ENCODE data around the gene TLR5.

The TLR5 gene

GRCh38 chr1:223147409-223147808, 4.4 kb upstream of the TLR5 start:
- DNase-seq, result no peak

GRCh38 chr1:223146745-223147144, 3.7 kb upstream of the TLR5 start:
- no peak for DNase-seq

DNA sequence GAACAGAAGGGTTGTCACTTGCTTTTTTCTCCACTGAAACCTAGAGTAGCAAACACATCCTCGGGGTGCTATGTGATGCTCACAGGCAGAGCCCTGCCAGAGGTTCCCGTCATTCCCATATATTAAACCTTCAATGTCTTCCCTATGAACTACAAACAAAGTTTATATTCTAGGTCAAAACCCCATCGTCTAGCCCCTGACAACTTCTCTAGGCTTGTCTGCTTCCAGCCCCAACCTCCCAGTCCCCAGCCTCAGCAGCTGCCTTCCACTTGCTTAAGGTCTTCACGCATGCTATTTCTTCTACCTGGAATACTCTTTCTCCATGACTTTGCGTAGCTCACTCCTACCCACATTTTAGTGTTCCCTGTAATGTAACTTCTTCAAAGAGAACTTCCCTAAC, 1.9 kb upstream of the TLR5 start:
- DNase-seq, result no peak

GRCh38 chr1:223144431-223144830, 1.4 kb upstream of the TLR5 start:
- DNase-seq, result no peak

GRCh38 chr1:223143537-223144248, 645 bp upstream of the TLR5 start:
- DNase-seq, result no peak

DNA sequence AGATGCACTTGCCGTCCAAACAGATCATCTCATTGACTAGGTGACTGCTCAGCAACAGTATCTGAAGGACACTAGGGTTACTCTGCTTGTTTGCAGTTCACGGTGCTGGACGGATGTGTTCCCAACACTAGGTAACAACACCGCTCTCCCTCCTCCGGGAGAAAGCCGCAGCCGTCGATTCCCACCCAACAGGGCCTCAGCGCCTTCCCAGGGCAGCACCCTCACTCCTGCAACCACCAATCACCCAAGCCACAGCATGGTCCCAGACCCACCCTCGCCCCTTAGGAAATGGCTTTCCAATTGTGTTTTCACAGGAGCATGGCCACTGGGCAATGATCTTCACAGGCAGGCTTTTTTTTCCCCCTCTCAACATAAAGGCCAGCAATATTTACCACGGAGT, 779 bp downstream of the TLR5 start:
- DNase-seq, result no peak

GRCh38 chr1:223140611-223141405, 2.2 kb downstream of the TLR5 start:
- DNase-seq, result no peak

DNA sequence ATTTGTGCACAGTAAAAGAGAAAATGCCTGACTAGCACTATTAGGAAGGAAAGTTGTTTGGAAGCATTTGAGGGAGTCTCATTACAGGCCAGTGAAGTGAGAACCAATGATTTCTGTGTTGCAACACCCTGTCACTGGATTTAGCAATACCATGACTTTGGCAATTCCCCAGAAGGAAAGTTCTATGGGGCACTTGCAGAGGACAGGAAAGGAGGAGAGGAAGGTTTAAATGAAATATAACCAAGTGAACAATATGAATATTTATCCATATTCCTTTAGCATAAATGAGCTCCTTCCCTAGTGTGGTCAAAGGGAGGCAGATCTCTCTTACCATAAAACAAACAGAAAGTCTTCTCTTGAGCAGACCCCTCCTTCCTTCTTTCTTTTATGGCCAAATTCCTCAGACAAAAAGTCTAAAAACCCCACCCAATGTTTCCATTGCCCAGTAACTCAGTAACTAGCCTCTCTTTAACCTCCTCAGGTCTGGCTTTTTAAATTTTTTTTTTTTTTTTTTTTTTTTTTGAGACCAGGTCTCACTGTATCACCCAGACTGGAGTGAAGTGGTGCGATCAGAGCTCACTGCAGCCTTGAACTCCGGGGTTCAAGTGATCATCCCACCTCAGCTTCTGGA, 5.5 kb downstream of the TLR5 start:
- DNase-seq, result peak; percentile 56

DNA sequence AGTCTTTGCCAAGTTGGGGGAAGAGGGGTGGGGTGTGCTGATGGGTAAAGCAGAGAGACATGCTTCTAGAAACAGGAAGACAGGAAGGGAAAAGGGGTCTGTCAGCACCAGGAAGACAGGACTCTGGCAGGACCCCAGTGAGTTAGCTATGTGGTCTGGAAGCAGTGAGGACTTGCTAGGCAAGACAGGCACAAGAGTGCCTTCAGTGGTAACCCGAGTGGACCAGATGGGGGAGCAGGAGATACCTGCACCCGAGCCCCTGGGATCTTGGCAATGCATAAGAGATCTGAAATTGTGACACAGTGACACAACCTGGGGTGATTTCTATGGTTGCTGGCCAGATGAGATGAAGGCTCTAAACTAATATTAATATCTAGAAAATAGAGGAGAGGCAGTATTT, 7.0 kb downstream of the TLR5 start:
- DNase-seq, result no peak

GRCh38 chr1:223135176-223135942, 7.7 kb downstream of the TLR5 start:
- DNase-seq, result peak; percentile 76

GRCh38 chr1:223133824-223134435, 9.1 kb downstream of the TLR5 start:
- peak; percentile 80 for DNase-seq

- DNase-seq, result no peak
These were observed 9.7 kb downstream of the TLR5 start for GRCh38 chr1:223133306-223133823.

DNA sequence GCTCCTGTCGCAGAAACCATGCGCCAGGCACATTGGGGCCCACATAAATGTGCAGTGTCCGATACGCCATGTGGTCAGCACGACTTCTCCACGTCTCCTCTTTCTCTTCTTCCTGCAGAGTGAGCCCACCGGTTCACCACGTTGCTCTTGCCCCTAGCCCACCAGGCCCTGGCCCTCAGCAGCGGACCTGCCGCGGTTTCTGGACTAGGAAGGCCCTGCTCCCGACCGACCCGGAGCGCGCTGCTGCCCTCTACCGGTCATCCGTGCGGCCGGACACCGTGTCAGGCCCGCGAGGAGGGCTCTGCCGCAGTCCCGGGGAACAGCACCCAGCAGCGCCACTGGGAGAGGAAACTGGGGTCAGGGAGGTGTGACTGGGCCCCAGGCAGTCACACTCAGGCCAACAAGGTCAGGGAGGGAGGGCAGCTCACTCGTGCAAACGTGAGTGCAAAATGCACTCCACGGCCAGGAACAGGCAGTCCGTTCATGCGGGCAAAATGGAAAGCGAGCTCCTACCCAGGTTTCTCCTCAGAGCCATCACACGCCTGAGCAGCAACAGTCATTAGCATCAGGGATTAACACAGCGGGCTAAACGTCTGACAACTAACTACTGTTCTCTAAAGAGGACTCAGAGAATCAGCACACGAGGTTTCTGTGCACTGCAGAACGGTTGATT, 13.7 kb downstream of the TLR5 start:
- peak; percentile 42 for DNase-seq

DNA sequence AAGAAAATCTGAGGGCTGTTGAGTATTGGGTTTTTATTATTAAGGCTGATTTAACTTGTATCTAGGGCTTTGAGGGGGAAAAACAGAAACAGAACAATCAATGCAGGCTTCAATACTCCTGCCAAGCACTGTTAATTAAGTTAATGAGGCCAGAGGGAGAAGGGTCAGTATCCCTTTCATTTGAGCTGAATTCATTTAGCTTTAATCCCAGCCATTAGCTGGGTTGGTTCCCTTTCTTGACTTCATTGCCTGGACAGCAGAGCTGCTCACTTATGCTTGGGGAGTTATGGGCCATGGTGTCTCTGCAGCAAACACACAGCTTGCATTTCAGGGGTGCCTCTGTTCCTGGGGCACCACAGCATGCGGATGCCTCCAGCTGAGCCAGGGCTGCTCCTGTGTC, 16.3 kb downstream of the TLR5 start:
- no peak for DNase-seq

DNA sequence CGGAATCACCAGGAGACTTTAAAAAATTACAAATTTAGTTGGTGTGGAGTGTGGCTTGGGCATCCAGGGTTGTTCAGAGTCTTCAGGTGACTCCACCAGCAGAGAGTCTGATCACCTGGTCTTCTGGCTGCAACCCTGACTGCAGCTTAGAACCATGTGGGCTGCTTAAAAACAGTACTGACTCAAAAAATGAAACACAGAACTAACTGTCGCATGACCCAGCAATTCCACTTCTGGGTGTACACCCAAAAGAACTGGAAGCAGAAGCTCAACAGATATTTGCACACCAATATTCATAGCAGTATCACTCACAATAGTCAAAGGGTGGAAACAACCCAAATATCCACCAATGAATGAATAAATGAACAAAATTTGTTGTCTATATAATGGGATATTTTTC, 17.3 kb downstream of the TLR5 start:
- no peak for DNase-seq

GRCh38 chr1:223123011-223123610, 19.9 kb downstream of the TLR5 start:
- DNase-seq, result peak; percentile 5

DNA sequence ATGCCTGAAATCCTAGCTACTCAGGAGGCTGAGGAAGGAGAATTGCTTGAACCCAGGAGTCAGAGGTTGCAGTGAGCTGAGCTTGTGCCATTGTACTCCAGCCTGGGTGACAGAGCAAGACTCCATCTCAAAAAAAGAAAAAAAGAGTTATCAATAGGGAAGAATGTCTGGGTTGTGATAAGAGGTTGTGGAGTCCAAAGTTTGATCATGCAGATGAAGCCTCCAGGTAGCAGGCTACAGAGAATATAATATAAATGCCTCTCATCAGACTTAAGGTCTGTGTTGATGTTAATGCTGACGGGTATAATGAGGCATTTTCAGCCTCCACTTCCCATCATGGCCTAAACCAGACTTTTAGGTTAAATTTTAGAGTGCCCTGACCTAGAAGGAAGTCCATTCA, 24.6 kb downstream of the TLR5 start:
- DNase-seq, result no peak

GRCh38 chr1:223116950-223117349, 26.1 kb downstream of the TLR5 start:
- DNase-seq, result no peak

GRCh38 chr1:223114871-223115270, 28.2 kb downstream of the TLR5 start:
- no peak for DNase-seq

GRCh38 chr1:223110952-223111351, 32.1 kb downstream of the TLR5 start:
- no peak for DNase-seq

DNA sequence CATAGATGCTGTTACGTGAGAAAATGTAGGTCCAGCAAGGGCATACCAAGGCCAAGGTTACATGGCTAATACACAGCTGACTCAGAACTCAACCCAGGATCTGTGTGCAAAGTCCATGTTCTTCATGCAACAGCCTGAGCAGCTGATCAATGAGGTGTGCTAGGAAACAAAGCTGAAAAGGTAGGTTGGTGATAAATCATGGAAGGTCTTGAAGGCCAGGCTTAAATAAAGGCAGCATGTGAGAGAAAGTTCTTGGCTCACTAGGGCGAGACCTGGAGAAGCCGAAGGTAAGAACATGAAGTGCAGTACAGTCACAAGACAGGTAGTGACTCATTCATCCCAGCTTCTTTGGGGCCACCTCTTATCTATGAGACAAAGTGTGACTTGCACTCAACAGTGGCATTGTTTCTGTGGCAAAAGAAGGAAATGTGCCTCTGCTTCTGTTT, 33.4 kb downstream of the TLR5 start:
- DNase-seq, result no peak
